ENCODE measurements around the gene PLCB3.

PLCB3 gene

DNA sequence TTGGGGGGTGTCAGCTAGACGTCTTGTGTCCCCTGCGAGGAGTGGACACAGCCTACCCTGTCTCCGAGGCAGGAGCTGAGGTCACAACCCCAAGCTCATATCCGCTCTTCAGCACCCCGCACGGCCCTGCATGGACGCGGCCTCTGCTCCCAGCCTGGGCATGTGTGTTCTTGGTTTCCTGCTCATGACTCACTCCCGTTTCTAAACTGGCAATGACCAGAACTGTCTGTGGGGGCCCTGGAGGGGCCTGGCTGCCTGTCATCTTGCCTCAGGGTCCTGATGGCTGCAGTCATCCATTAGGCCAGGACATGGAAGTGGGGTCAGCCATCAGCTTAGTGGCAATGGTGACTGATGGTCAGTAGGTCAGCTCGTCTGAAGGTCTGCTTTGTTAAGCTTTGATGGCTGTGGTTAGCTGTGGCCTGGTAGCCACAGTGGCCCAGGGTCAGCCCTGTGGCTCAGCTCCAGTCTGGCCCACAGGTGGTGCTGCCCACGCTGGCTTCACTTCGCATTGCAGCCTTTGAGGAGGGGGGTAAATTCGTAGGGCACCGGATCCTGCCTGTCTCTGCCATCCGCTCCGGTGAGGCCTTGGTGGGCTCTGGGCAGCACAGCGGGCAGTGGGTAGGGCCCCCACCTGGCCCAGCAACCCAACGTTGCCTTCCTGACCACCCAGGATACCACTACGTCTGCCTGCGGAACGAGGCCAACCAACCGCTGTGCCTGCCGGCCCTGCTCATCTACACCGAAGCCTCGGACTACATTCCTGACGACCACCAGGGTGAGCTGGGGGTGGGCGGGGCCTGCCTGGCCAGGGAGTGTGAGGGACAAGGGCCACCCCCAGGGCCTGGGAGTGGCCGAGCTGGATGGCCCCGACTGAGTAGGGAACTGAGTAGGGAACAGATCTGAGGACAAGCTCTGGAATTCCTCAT lies 12.0 kb downstream of the PLCB3 start:
- H3K4me3 ChIP-seq (ENCODE audit: low read length) = no peak overlapping the region
- TF ChIP-seq, protein P1, sequence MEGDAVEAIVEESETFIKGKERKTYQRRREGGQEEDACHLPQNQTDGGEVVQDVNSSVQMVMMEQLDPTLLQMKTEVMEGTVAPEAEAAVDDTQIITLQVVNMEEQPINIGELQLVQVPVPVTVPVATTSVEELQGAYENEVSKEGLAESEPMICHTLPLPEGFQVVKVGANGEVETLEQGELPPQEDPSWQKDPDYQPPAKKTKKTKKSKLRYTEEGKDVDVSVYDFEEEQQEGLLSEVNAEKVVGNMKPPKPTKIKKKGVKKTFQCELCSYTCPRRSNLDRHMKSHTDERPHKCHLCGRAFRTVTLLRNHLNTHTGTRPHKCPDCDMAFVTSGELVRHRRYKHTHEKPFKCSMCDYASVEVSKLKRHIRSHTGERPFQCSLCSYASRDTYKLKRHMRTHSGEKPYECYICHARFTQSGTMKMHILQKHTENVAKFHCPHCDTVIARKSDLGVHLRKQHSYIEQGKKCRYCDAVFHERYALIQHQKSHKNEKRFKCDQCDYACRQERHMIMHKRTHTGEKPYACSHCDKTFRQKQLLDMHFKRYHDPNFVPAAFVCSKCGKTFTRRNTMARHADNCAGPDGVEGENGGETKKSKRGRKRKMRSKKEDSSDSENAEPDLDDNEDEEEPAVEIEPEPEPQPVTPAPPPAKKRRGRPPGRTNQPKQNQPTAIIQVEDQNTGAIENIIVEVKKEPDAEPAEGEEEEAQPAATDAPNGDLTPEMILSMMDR (conservative IDR thresholded peaks at IDR 0.05; ENCODE audit: low read length) = no peak
- DNase-seq (ENCODE audit: low read depth) = peak; percentile 16

DNA sequence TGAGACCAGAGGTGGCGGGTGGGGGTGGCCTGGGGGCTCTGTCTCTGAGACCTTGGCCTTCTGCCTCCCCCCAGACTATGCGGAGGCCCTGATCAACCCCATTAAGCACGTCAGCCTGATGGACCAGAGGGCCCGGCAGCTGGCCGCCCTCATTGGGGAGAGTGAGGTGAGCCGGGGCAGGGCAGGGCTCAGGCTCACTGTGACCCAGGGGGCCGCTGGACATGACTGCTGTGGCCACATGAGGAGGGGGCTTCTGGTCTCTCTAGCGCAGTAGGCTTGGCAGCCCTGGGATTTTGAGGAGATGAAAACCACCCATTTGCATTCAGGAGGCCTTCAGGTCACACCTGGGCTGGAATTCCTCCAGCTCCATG lies 12.6 kb downstream of the PLCB3 start:
- TF ChIP-seq, protein P1 (conservative IDR thresholded peaks at IDR 0.05; ENCODE audit: low read length) = no peak
- no peak overlapping the region for H3K4me3 ChIP-seq (ENCODE audit: low read length)
- DNase-seq (ENCODE audit: low read depth) = no peak

DNA sequence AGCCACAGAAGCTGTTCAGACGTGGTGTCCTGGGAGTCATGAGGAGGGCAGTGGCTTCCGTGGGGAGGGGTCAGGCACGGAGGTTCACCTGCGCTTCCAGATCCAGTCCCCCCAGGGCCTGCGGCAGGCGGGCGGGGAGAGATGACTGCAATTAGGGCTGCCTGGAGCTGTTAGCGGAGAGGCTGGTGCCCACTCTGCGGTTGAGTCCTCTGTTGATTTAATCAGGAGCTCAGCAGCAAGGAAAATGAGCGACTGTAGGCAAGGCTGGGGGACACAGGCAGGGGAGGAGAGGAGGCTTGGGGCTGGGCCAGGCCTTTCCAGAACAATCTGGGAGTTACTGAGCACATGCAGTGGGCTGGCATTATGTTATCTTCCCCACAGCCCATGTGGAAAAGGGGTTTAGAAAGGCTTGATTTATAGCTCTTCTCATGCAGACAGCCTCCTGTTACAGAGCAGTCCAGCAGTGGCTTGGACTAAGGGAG lies 13.1 kb downstream of the PLCB3 start:
- H3K4me3 ChIP-seq (ENCODE audit: low read length) = no peak overlapping the region
- no peak for DNase-seq (ENCODE audit: low read depth)
- TF ChIP-seq, protein P1 (conservative IDR thresholded peaks at IDR 0.05; ENCODE audit: low read length) = no peak

DNA sequence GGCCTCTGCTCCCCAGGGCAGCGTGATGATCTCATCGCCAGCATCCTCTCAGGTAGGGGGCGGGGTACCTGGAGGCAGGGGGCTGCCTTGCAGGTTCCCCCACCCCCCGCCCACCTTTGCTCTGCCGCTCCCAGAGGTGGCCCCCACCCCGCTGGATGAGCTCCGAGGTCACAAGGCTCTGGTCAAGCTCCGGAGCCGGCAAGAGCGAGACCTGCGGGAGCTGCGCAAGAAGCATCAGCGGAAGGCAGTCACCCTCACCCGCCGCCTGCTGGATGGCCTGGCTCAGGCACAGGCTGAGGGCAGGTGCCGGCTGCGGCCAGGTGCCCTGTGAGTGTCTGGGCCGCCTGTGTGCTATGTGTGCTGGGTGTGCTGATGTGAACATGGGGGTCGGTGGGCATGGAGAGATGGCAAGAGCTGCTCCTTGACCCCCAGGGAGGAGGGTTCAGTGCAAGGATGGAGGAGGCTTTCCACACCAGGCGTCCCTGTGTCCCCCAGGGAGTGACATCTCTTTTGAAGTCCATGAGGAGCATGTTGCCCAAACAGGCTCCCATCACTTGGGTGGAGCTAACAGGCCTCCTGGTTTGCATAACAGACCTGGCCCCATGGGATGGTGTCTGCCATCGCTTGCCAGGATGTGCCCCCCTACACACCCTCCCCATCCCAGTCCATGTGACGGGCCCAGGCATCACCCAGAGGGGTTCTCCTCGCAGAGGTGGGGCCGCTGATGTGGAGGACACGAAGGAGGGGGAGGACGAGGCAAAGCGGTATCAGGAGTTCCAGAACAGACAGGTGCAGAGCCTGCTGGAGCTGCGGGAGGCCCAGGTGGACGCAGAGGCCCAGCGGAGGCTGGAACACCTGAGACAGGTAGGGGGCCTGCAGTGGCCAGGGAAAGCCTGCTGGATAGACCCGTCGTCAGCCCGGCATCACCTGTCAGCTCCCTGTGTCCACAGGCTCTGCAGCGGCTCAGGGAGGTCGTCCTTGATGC lies 14.1 kb downstream of the PLCB3 start:
- H3K4me3 ChIP-seq (ENCODE audit: low read length) = no peak overlapping the region
- no peak for DNase-seq (ENCODE audit: low read depth)
- TF ChIP-seq, protein P1 (conservative IDR thresholded peaks at IDR 0.05; ENCODE audit: low read length) = no peak

DNA sequence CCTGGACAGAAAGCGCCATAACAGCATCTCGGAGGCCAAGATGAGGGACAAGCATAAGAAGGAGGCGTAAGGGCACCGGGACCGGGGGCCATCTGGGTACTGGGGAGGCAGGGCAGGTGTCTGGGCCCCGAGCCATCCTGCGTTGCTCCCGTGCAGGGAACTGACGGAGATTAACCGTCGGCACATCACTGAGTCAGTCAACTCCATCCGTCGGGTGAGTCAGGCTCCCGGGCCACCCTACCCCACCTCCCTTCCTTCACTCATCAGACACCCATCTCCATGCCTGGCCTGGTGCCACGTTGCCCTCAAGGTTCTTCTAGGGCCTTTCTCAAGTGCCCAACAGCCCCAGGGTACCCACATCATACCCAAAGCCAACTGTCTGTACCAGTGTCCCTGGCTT lies 15.0 kb downstream of the PLCB3 start:
- no peak for DNase-seq (ENCODE audit: low read depth)
- H3K4me3 ChIP-seq (ENCODE audit: low read length) = no peak overlapping the region
- TF ChIP-seq, protein P1 (conservative IDR thresholded peaks at IDR 0.05; ENCODE audit: low read length) = no peak

DNA sequence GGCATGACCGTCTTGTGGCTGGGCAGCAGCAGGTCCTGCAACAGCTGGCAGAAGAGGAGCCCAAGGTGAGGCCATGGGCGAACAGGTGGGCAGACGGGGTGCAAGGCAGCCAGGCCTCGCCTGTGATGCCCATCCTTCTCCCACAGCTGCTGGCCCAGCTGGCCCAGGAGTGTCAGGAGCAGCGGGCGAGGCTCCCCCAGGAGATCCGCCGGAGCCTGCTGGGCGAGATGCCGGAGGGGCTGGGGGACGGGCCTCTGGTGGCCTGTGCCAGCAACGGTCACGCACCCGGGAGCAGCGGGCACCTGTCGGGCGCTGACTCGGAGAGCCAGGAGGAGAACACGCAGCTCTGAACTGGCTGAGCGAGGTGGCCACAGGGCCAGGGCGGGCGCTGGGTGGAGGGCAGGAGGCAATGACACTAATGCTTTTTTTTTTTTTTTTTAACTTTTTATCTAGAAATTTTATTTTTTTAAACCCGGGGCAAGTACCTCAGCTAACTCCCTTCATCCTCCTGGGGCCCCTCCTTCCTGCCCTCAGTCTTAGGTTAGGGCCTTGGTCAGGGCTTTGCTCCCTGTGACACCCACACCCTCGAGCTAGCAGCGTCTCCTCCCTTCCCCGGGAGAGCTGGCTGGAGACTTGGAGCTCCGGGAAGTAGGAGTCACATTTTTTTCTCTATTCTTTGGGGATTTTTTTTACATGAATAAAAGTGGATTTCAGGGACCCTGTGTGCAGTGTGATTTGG lies 16.0 kb downstream of the PLCB3 start:
- no peak for DNase-seq (ENCODE audit: low read depth)
- TF ChIP-seq, protein P1 (conservative IDR thresholded peaks at IDR 0.05; ENCODE audit: low read length) = no peak
- no peak overlapping the region for H3K4me3 ChIP-seq (ENCODE audit: low read length)
